ENCODE measurements around the gene MED15. TPM values are rescaled to one million over a fixed set of nuclear protein-coding genes. Genes with fewer than 3 reads are reported as not detected.
A peak's percentile ranks its signal among the peaks of the same experiment; 100 is the strongest.

MED15 gene
- total RNA-seq, 4 donors from 2014 or later = 34.0 to 54.1 (median 38.9) TPM

DNA sequence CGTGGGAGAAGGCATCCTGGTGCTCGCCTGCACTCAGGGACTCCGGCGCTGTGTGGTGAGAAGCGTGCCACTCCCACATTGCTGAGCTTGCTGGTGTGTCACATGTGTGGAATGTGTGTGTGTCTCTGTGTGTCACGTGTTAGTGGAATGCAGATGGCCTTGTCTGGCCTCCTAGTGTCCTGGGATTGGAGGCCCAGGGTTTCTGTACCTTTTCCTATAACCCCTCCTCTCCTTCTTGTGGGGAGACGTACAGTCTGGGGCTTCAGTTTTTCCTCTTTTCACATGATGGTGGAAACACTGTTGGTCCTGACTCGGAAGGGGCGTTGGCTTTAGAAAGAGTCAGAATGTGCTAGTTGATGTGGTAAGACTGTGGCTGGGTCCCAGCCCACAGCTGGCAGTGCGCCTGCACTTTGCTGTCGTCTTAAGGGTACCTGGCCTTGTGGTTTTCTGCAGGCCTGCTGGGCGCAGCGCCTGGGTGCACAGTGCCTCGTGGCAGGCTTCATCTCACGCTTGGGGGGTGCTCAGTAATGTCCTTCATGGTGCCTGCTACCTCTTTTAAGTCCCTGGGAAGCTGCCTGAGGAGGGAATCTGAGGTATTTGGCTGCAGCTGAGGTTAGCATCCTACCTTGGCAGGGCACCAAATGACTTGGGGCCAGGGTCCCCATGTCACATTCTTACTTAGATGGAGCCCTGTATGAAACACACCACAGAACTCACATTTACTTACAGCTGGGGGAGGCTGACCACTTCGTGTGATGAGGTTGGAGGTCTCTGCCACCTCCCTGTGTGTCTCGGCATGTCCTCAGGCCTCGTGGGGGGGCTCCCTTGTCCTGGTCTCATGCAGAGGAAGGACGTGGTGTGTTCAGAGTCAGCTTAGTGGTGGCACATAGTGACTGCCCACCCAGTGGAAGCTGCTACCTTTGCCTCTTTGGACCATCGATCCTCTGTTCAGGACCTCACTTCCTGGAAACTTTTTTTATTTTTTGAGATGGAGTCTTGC lies 61.9 kb downstream of the MED15 start:
- 44% methylated on average over 18 of the region's 20 CpGs for WGBS
- no peaks in the 10 kb centered on the region for H3K9me3 ChIP-seq
- intact Hi-C loops (cut with DNase I) = loop anchor here (5.0 to 10.0 kb wide), 2 partner anchors 62 to 125 kb away; partner anchors contain the start of gene MED15
- peaks cover 29 to 56% (median 50%) of the 10 kb centered on the region in 4 donors for H3K4me1 ChIP-seq
- H3K27ac ChIP-seq (replicated peaks in 1 of 4) = peak overlapping the region; percentile 74 to 83 (median 80)
- H3K36me3 ChIP-seq = peaks cover 34 to 93% (median 85%) of the 10 kb centered on the region in 4 donors
- no peak for TF ChIP-seq EP300 (IDR thresholded peaks at IDR 0.05)
- TF ChIP-seq POLR2AphosphoS5 (IDR thresholded peaks at IDR 0.05) = peak; percentile 69 to 78
- TF ChIP-seq POLR2A (IDR thresholded peaks at IDR 0.05; ENCODE audit: low read depth) = no peak
- TF ChIP-seq, protein P1, sequence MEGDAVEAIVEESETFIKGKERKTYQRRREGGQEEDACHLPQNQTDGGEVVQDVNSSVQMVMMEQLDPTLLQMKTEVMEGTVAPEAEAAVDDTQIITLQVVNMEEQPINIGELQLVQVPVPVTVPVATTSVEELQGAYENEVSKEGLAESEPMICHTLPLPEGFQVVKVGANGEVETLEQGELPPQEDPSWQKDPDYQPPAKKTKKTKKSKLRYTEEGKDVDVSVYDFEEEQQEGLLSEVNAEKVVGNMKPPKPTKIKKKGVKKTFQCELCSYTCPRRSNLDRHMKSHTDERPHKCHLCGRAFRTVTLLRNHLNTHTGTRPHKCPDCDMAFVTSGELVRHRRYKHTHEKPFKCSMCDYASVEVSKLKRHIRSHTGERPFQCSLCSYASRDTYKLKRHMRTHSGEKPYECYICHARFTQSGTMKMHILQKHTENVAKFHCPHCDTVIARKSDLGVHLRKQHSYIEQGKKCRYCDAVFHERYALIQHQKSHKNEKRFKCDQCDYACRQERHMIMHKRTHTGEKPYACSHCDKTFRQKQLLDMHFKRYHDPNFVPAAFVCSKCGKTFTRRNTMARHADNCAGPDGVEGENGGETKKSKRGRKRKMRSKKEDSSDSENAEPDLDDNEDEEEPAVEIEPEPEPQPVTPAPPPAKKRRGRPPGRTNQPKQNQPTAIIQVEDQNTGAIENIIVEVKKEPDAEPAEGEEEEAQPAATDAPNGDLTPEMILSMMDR (IDR thresholded peaks at IDR 0.05) = no peak
- H3K27me3 ChIP-seq = no peaks in the 10 kb centered on the region
- no peak overlapping the region for H3K4me3 ChIP-seq
- DNase-seq (ENCODE audit: extremely low spot score) = peak; percentile 96

DNA sequence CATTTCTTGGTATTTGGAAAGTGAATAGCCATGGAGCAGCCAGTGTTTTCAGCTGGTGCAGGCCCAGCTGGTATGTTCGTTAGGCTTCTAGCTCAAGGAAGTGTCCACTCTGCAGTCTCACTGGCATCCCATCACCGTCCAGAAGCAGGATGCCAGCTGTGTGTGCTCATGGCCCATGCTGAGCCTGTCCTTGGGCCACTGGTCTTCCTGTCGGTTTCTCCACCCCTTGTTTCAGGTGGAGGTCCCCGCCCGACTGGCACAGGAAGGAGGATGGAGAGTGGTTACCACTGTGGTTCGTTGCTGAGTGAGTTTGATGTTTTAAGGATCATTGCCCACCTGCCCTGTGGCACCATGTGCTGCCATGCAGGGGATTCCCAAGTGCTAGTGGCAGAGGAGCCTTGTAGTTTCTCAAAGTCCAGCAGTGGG lies 63.7 kb downstream of the MED15 start:
- WGBS = 98% methylated on average over 5 of the region's 6 CpGs
- H3K27me3 ChIP-seq = no peaks in the 10 kb centered on the region
- H3K4me1 ChIP-seq = peaks cover 29 to 49% (median 45%) of the 10 kb centered on the region in 4 donors
- intact Hi-C loops (cut with DNase I) = loop anchor here (10.0 kb wide), 1 partner anchor 124 kb away; no protein-coding TSS in a partner anchor
- DNase-seq (ENCODE audit: extremely low spot score) = no peak
- H3K36me3 ChIP-seq = peaks cover 39 to 93% (median 85%) of the 10 kb centered on the region in 4 donors
- peak overlapping the region in 1 of 4 donors; percentile 25 for H3K27ac ChIP-seq (replicated peaks in 1 of 4)
- no peak overlapping the region for H3K4me3 ChIP-seq
- TF ChIP-seq EP300 (IDR thresholded peaks at IDR 0.05) (no peak), POLR2A (IDR thresholded peaks at IDR 0.05; ENCODE audit: low read depth) (no peak), POLR2AphosphoS5 (IDR thresholded peaks at IDR 0.05) (no peak)
- TF ChIP-seq, protein P1 (IDR thresholded peaks at IDR 0.05) = no peak
- H3K9me3 ChIP-seq = no peaks in the 10 kb centered on the region

DNA sequence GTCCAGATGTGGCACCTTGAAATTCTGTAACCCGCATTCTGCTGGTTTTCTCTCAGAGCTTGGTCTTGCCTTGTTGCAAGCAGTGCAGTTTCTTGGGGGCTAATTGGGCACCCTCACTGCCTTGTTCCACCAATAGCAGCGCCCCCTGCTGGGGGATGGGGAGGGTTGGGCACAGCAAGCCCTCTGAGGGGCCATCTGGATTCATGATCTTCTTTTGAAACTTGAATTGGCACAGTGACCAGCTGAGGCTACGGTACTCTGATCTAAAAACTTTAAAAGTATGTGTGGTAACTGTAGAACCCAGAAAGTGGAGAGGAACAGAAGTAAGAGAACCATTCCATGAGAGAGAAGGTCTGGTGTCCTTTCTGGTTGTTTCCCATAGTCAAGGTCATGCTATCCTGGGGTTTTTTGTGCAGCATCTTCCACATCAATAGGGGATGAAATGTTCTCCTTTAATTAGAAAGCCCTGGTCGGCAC lies 64.2 kb downstream of the MED15 start:
- WGBS = 63% methylated on average over 3 of the region's 4 CpGs
- DNase-seq (ENCODE audit: extremely low spot score) = no peak
- Histone ChIP-seq H3K27ac (replicated peaks in 1 of 4) (no peak overlapping the region), H3K4me3 (no peak overlapping the region), H3K36me3 (peaks cover 37 to 93% (median 85%) of the 10 kb centered on the region in 4 donors), H3K4me1 (peaks cover 29 to 48% (median 41%) of the 10 kb centered on the region in 4 donors), H3K27me3 (no peaks in the 10 kb centered on the region), H3K9me3 (no peaks in the 10 kb centered on the region)
- TF ChIP-seq, protein P1 (IDR thresholded peaks at IDR 0.05) = peak; percentile 43 to 67 (median 52)
- TF ChIP-seq POLR2A (IDR thresholded peaks at IDR 0.05; ENCODE audit: low read depth) = no peak
- intact Hi-C loops (cut with DNase I) = loop anchor here (10.0 kb wide), 1 partner anchor 123 kb away; no protein-coding TSS in a partner anchor

DNA sequence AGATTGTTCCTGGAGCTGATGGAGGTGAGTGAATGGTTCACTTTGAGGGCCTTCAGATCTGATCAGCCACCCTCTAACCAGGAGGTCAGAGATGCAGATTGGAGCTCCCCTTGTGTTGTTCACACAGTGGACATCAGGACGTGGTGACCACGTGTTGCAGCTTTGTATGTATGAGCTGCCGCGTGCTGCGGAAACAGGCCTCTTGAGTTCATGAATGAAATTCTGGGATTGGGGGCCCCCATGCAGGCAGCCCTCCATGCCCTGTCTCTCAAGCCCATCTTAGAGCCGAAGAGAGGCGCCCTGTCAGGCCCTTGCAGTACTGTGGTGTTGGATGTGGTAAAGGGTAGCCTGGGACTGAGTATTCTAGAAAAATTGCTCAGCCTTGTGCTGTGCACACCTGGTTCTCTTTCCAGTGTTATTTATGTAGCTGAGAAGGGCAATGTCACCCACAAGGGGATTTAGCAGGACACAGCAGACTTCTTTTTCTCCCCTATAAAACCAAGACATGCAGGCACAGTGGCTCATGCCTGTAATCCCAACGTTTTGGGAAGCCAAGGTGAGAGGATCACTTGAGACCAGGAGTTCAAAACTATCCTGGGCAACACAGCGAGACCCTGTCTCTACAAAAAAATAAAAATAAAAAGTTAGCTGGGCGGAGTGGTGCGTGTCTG lies 64.9 kb downstream of the MED15 start:
- Histone ChIP-seq H3K4me3 (no peak overlapping the region), H3K4me1 (peaks cover 28 to 48% (median 40%) of the 10 kb centered on the region in 4 donors), H3K9me3 (no peaks in the 10 kb centered on the region), H3K36me3 (peaks cover 36 to 93% (median 86%) of the 10 kb centered on the region in 4 donors), H3K27me3 (no peaks in the 10 kb centered on the region), H3K27ac (replicated peaks in 1 of 4) (no peak overlapping the region)
- intact Hi-C loops (cut with DNase I) = loop anchor here (10.0 kb wide), 1 partner anchor 123 kb away; no protein-coding TSS in a partner anchor
- DNase-seq (ENCODE audit: extremely low spot score) = no peak
- TF ChIP-seq EP300 (IDR thresholded peaks at IDR 0.05) (no peak), POLR2A (IDR thresholded peaks at IDR 0.05; ENCODE audit: low read depth) (no peak), POLR2AphosphoS5 (IDR thresholded peaks at IDR 0.05) (no peak)
- TF ChIP-seq, protein P1 (IDR thresholded peaks at IDR 0.05) = no peak
- 91% methylated on average over 7 of the region's 11 CpGs for WGBS

All from esophagus muscularis mucosa (tissue), 4 donors.